ENCODE data around the gene PARVG.

Gene PARVG

GRCh38 chr22:44145544-44145943 is 35.2 kb upstream of the PARVG start:
- no peak for TF ChIP-seq ZNF274 (IDR thresholded peaks at IDR 0.05; ENCODE audit: low read depth, low read length)
- H3K4me3 ChIP-seq (ENCODE audit: low read length) = no peak overlapping the region

- TF ChIP-seq ZNF274 (IDR thresholded peaks at IDR 0.05; ENCODE audit: low read depth, low read length) = no peak
- no peak overlapping the region for H3K4me3 ChIP-seq (ENCODE audit: low read length)
Measured at GRCh38 chr22:44146088-44146861, 34.5 kb upstream of the PARVG start.

GRCh38 chr22:44147008-44147645 is 33.6 kb upstream of the PARVG start:
- H3K4me3 ChIP-seq (ENCODE audit: low read length) = no peak overlapping the region
- no peak for TF ChIP-seq ZNF274 (IDR thresholded peaks at IDR 0.05; ENCODE audit: low read depth, low read length)

GRCh38 chr22:44147821-44148574 is 32.7 kb upstream of the PARVG start:
- TF ChIP-seq ZNF274 (IDR thresholded peaks at IDR 0.05; ENCODE audit: low read depth, low read length) = no peak
- H3K4me3 ChIP-seq (ENCODE audit: low read length) = no peak overlapping the region

GRCh38 chr22:44151676-44152075 is 29.0 kb upstream of the PARVG start:
- TF ChIP-seq ZNF274 (IDR thresholded peaks at IDR 0.05; ENCODE audit: low read depth, low read length) = no peak
- H3K4me3 ChIP-seq (ENCODE audit: low read length) = no peak overlapping the region

GRCh38 chr22:44153710-44154109 is 27.0 kb upstream of the PARVG start:
- no peak for TF ChIP-seq ZNF274 (IDR thresholded peaks at IDR 0.05; ENCODE audit: low read depth, low read length)

GRCh38 chr22:44154436-44154942 is 26.2 kb upstream of the PARVG start:
- TF ChIP-seq ZNF274 (IDR thresholded peaks at IDR 0.05; ENCODE audit: low read depth, low read length) = no peak
- no peak overlapping the region for H3K4me3 ChIP-seq (ENCODE audit: low read length)

More at GRCh38 chr22:44153710-44154109, 27.0 kb upstream of the PARVG start:
- no peak overlapping the region for H3K4me3 ChIP-seq (ENCODE audit: low read length)

GRCh38 chr22:44155115-44155514 is 25.6 kb upstream of the PARVG start:
- no peak overlapping the region for H3K4me3 ChIP-seq (ENCODE audit: low read length)
- TF ChIP-seq ZNF274 (IDR thresholded peaks at IDR 0.05; ENCODE audit: low read depth, low read length) = no peak

- no peak overlapping the region for H3K4me3 ChIP-seq (ENCODE audit: low read length)
- TF ChIP-seq ZNF274 (IDR thresholded peaks at IDR 0.05; ENCODE audit: low read depth, low read length) = no peak
Measured at GRCh38 chr22:44157916-44158618, 22.7 kb upstream of the PARVG start.

GRCh38 chr22:44158816-44159215 is 21.9 kb upstream of the PARVG start:
- no peak overlapping the region for H3K4me3 ChIP-seq (ENCODE audit: low read length)
- TF ChIP-seq ZNF274 (IDR thresholded peaks at IDR 0.05; ENCODE audit: low read depth, low read length) = no peak

- no peak overlapping the region for H3K4me3 ChIP-seq (ENCODE audit: low read length)
- TF ChIP-seq ZNF274 (IDR thresholded peaks at IDR 0.05; ENCODE audit: low read depth, low read length) = no peak
Measured at GRCh38 chr22:44159221-44159620, 21.5 kb upstream of the PARVG start.

GRCh38 chr22:44159811-44160210 is 20.9 kb upstream of the PARVG start:
- no peak for TF ChIP-seq ZNF274 (IDR thresholded peaks at IDR 0.05; ENCODE audit: low read depth, low read length)

GRCh38 chr22:44160421-44160820 is 20.3 kb upstream of the PARVG start:
- TF ChIP-seq ZNF274 (IDR thresholded peaks at IDR 0.05; ENCODE audit: low read depth, low read length) = no peak
- H3K4me3 ChIP-seq (ENCODE audit: low read length) = no peak overlapping the region

More at GRCh38 chr22:44159811-44160210, 20.9 kb upstream of the PARVG start:
- no peak overlapping the region for H3K4me3 ChIP-seq (ENCODE audit: low read length)

- no peak overlapping the region for H3K4me3 ChIP-seq (ENCODE audit: low read length)
- TF ChIP-seq ZNF274 (IDR thresholded peaks at IDR 0.05; ENCODE audit: low read depth, low read length) = no peak
Measured at GRCh38 chr22:44161673-44162072, 19.1 kb upstream of the PARVG start.
